NCI-H1092 treated with DMSO at 0.1 percent for 48 hours (cell line): ENCODE data around the gene USP7.

Experiments
- DNase-seq: peaks from one replicate; lab custom pipeline; 2025; lab: John Stamatoyannopoulos, UW

Gene USP7

DNA sequence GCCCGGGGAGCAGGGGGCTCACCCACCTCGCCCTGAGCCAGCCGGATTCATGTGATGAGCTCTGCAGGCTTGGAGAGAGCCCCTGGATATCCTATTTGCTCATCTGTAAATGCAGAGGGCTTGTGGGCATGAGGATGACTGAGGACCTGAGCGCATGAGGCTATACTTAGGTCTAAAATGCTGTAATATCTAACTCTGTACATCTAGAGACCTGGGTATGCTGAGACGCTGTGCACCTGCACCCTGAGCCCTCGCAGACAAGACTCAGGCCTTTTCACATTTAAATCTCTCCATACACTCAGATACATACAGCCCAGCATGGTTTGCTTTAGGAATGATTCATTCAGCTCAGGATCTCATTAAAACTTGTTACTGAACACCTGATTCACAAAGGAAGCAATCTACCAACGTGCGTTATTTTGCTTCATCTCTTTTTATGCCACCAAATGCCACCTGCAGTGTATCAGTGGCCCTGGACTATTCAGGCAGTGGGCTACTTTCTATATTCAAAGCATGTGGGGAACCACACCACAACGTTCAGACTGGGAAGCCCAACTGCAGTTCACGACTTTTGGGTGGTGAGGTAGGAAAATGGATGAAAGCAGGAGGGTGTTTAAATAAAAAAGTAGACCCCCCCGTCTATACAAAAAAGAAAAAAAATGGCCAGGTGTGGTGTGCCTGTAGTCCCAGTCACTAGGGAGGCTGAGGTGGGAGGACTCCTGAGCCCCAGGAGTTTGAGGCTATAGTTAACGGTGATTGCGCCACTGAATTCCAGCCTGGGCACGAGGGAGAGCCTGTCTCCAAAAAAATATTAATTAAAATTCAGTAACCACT is 12.0 kb downstream of the USP7 start:
- DNase-seq, result no peak

DNA sequence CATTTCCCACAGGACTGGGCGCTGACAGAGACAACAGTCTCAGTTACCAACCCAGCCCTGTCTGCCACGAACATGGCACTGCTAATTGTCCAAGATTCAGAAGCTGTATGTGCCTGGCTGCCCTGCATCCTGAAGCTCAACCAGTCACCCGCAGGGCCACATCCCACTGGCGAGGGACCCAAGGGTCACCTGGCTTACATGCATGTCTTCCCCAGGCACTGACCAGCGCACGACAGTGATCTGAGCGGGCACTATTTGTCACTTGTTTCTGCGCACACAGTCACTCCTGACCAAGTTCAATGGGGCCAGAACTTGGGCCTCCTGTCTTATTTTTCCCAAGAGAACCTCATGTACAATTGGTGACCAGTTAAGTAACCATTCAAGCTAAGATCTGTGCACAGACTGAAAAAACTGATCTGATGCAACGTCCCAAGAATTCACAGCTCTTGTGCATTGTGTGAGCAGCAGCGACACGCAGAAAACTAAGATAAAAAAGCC is 13.1 kb downstream of the USP7 start:
- DNase-seq, result no peak

DNA sequence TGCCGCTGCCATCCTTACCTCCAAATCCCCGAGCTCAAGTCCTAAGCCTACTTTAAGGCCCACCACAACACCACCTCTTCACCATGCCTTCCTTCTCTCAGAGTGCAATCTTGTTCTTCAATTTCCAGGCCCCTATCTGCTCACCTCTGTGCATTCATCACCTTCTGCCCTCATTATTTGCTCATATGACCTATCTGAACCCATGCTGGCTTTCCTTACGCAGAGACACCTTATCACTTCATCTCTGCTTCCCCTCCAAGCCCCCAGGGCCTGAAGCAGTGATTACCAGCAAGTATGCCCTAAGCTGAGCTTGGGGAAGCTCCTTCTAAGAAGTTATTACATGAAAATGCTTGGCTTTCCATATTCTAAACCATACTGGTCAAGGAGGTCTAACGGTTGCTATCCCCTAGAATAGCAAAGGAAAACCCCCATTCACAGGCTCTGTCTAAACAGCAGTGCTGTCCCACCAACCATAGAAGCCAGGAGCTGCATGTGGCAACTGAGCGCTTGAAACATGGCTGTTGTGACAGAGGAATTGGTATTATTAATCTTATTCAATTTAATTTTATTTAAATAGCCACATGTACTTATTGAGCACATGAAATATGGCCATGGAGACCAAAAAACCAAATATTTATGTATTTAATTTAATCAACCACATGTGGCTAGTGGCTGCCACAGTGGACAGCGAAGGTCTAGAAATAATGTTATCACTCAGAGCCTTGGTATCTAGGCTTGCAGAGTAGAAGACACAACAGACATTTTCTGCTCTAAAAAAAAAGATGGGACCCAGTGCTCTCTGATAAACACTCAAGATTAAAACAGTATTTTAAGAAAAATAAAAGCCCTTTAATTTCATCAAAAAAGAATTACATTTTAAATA is 13.9 kb downstream of the USP7 start:
- no peak for DNase-seq

DNA sequence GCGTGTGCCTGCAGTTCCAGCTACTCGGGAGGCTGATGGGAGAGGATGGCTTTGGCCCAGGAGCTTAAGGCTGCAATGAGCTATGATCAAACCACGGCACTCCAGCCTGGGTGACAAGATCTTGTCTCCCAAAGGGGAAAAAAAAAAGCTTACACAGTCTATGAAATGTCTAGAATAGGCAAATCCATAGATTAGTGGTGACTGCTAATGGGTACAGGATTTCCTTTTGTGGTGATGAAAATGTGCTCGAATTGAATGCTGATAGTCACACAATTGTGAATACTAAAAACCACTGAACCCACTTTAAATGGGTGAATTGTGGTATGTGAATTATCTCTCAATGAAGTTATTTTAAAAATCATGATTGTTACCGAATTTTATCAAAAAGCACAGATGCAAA is 14.9 kb downstream of the USP7 start:
- DNase-seq, result no peak

DNA sequence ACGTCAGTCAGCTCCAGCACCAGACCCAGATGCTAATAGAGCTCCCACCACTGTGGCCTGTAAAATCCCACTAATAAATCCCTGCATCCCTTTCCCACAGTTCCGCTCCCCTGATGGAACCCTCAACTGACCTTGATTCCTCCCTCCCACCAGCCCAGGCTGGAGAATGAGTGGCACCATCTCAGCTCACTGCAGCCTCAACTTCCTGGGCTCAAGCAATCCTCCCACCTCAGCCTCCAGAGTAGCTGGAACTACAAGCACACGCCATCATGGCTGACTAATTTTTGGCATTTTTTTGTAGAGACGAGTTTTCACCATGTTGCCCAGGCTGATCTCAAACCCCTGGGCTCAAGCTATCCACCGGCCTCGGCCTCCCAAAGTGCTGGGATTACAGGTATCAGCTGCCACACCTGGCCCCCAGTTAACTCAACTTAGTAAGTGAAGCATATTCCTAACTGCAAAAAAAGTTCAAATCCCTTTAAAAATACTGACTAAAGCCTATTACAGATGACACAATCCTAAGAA is 15.6 kb downstream of the USP7 start:
- DNase-seq, result no peak

DNA sequence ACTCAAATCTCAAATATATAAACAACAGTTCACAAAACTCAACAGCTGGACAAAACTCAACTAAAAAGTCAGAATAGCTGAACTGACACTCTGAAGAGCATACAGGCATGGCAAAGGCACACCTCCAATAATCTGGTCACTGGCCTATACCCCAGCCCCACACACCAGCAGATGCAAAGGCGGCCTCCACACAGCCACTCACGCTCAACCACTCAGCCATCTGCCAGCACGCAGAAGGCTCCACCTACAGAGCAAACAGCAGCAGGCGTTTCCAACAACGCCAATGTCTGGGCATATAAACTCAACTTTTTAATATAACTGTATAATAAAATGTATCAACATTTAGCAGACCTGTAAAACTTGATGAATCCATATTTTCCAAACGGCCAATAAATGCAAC is 17.2 kb downstream of the USP7 start:
- DNase-seq, result no peak

DNA sequence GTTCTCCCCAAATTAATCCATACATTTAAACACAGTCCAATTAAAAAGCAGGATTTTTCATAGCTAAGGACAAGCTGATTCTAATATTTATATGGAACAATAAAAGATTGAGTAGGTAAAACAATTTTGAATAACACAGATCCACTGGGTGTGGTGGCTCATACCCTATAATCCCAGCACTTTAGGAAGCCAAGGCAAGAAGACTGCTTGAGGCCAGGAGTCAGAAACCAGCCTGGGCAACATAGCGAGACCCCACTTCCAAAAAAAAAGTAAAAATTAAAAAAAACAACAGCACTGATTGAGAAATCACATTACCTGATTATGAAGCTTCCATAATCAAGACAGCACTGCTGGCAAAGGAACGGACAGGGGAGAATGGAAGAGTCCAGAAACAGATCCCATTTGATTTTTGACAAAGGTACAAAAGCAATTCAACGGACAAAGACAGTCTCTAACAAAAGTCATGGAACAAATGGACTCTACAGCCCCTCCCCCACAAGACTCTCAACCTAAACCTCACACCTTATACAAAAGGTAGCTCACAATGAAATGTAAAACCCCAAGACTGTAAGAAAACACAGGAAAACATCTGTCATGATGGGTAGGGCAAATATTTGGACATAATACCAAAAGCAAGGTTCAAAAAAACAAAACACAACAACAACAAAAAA is 17.9 kb downstream of the USP7 start:
- no peak for DNase-seq

DNA sequence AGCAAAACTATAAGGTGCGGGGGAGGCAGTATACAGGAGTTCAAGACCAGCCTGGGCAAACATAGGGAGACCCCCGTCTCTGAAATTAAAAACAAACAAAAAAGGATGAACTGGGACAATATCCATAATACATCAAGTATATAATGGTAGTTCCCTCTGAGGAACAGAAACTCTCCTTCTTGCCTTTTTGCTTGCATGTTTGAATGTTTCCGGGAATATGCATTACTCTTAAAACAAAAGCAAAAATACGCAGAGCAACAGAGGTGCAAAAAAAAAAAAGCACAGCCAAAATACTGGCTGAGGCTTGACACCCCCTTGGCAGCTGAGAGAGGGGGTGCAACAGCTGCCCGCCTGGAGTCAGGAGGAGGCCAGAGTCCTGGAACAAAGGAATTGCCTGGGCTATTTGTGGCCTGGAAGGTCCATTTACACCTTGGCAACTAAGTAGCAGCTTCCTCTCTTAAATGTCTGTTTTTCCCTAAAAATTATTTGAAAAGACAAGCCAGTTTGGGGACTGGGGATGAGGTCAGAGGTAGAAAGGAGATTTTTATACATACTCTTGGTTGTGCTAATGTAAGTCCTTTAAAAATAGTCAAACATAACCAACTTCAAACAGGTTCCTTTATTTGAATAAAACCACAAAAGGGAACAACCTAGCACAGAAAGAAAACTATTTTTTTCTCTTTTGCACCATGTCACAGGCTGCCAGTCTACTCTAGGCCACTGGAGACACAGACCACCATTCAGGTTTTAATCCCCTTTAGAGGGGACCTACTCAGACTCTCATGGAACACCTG is 19.5 kb downstream of the USP7 start:
- no peak for DNase-seq

DNA sequence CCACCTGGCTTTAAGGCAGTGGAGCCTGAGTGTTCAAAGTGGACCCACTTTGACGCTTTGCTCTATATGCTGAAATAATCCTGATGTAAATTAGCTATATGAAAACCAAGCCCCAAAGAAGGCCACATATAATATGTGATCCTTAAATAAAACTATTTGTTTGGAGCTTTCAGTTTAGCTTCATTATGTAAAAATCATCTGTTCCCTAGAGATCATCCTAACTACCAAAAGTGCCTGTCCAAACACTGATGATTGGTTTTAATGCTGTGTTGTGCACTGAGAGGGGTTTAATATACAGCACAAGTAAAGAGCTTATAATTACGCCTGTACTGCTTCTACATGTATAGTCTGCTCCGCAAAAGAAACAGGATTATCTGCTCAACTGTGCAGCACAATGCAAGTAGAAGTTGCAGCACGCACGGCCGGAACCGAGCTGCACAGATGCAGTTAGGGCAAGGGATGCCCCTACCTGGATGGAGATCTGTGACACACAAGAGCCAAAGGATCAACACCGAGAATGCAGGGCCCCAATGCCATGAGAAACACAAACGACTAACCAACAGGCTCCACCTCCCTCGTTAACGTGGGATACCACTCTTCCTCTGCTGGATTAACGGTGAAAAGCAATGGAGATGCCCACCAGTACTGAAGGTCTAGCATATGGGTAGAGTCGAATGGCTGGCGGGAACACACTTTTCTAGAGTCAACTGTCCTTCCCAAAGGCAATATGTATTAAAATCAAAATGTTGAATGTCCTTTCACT is 20.5 kb downstream of the USP7 start:
- DNase-seq, result no peak

DNA sequence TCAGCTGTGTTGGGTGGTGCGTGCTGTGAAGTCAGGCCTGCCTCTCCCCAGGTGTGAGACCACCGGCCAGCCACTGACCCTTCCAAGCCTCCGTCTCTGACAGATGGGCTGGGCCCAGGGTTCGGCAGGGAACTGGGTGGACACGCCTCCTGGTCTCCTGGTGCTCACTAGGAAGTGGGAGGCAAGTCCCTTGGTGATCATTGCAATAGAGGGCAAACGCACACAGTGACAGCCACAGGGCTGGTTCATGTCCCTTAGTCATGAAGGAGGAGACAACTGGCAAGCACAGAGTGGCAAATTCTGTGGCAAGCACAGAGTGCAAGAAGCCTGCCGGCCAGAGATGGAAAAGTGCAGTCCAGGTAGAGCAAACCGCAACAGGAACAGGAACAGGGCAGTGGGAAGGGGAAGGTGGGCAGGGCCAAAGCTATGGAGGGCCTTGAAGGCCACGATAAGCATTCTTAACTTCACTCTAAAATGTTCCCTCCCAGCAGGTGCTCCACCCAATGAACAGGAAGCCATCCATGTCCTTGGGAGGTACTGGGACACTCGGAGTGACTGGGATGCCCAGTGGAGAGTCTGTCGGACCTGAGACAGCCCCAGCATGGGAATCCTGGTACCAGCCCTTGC is 21.9 kb downstream of the USP7 start:
- no peak for DNase-seq

DNA sequence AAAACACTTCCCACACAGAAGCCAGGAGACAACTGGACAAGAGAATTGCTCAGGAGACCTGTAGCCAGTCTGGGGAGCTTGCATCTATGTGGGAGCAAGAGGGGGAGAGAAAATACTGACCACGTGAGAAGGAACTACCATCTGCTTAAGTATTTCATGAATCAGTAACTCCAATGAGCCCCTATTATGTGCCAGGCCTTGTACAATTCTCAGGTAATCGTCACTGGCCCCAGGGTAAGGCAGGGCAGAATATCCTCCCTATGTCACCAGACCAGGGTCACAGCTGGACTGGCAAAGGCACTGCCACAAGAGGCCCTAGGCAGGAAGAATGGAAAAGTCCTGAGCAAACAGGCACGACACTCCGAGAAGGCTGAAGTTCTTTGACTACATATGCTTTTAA is 25.9 kb downstream of the USP7 start:
- no peak for DNase-seq

DNA sequence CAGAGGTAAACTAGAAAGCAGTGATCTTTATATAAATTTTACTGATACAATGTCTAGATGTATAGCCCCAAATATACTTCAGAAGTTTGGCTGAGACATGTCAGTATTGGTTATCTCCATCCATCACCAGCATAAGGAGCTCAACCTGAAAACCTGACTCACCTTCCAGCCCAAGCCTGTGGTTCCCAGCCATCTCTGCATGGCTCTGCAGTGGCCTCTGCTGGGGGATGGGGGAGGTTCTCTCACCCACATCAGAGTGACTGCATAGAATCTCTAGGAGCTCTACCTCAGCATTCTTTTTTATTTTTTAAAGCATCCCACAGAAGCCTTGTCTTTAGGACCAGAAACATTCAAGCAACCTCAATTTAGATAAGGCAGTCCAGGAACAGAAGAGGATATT is 27.3 kb downstream of the USP7 start:
- DNase-seq, result no peak

DNA sequence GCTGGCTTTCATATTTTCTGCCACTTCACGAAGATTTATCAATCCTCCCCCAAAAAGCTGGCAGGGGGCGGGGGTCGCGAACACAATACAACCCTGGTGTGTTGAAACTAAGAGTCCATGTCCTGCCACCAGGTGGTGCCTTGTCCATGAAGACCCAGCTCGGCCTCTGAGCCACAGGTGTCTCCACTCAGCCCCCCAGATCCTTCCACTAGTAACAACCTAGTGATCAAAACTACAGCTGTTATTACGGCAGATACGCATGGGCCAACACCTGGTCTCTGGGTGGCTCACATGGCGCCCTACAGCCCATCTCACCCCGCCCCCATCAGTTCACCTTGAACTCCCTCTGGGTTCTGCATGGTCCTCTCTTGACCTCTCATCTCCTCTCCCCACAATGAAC is 27.7 kb downstream of the USP7 start:
- DNase-seq, result no peak

DNA sequence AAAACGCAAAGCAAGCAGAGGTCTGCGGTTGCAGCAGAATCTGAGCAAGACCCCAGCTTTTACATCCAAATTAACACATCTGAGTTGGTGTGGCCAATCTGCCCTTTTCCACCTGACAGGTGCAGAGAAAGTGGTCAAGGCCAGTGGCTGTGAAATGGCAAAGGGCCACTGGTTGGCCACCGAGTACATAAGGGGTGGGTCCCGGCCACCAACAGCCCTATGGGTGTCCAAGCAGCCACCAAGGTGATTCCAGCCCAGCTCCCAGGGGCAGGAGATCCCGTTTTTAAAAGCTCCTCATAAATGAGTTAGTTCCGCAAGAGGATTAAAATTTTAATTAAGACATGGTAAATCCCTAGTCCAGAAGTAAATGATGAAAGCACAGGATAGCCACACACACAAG is 29.1 kb downstream of the USP7 start:
- no peak for DNase-seq

DNA sequence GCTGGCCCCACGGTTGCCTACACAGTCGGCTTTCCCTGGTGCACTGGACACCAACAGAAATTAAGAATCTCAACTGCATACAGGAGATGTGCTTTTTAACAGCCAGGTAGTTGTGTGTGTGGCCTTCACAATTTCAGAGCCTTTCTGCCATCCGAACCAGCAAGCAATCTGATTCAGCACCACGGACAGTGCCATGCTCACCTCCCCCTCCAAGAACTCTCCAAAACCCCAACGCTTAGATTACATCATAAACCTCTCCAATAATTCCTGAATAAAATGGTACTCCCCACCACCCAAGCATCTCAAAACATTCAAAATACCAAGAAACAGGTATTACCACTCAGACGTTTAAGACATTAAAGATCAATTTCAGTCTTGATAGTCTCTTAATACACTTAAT is 31.8 kb downstream of the USP7 start:
- no peak for DNase-seq

DNA sequence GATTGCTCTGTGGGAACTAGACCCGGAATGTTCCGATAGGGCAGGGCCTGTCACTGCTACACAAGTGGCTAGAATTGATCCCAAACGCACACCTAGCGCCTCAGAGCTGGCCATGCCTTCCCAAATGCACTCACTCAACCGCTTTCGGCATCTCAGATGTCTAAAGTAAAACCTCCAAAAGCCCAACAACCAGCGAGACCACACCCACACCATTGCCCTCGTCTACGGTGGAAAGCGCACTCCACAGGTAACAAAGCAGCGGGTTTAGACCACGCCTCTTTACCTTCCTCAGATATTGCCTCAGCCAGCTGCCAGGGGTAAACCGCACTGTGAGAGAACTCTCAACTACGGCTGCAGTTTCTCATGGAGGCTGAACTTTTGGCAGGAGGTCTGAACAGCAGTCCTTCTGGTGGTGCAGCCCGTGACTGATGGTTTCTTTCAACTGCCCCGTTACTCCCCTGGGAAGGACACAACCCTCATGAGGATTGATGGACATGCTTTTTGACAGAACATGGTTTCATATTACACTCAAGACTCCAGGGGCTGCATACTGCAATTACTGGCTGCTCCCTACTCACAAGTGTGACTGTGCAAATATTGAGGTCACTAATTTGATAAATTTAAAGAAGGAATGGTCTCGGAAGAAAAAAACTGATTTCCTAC is 34.5 kb downstream of the USP7 start:
- DNase-seq, result no peak

DNA sequence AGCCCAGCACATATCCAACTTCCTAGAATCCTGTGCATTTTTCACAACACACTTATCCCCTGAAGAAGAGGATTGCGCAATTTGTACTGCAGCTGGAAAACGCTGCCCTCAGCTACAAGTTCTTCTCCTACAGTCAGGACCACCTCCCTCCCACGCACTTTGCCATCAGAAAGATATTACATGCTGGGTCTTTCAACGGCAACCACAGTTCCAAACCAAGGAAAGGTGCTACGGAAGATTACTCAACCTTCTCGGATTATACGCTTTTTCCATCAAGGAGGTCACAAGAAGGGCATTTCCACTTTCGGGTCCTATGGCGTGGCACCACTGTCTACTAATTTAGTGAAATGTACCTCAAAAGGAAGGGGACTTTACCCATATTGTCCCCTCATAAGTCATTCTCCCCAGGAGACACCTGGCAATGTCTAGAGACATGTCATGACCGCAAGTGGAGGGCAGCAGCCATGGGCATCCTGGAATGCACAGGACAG is 35.2 kb downstream of the USP7 start:
- no peak for DNase-seq

DNA sequence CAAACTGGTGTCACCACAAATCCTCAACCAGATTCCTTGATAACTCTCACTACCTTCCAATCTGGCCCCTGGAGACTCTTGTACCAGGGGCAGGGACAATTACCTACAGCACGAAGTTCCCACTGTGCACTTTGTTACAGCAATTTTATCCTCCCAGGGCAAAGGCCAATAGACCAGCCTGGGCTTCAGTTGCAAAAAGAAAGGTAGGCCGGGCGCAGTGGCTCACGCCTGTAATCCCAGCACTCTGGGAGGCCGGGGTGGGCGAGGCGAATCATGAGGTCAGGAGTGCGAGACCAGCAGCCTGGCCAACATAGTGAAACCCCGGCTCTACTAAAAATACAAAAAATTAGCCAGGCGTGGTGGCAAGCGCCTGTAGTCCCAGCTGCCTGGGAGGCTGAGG is 36.9 kb downstream of the USP7 start:
- DNase-seq, result no peak

DNA sequence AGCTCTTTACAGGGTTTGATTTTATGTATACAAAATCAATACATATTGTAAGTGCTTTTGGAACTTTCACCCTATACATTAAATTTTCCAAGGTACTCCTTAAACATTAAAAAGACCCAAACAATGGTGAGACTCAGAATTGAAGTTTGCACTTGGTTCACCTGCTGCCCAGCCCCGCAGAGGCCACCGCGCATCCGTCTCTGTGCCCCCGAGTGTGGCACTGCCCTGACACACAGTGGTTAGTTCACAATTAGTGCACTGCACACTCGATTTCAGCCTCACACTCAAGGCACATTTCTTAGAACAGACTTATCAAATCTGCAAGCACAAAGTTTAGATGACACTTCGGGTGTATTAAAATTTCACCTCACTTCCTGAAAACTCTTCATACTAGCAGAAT is 38.3 kb downstream of the USP7 start:
- no peak for DNase-seq

DNA sequence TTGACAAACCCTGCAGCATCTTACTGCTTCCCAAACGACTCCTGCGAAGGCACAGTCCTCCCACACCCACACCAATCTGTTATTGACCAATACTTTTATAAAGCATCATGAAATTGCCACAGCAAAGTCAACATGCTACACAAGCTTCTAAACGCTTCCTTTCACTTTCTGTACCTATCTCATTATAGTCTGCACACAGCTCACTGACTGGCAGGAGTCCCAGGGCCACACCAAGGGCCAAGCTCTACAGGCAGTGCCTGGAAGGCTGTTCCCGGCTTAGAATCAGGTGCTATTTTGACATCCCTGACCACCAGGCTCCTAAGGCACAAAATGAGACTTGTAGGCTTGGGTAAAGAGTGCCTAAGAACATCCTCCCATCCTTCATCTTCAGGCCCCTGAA is 39.5 kb downstream of the USP7 start:
- DNase-seq, result no peak
